Ovary (tissue), 9 donors: ENCODE measurements around the gene DSCAM. TPM values are rescaled to one million over a fixed set of nuclear protein-coding genes. Genes with fewer than 3 reads are reported as not detected.

Experiments used
- DNase-seq, 5 donors: peaks; one replicate each; pipeline ENCODE4 v3.0.0-alpha.2; 2019 to 2020
- H3K27ac ChIP-seq, 2 donors: fragments of 200-600 bp; one replicate each; pipeline versions ENCODE4 v1.5.1 to v1.8.0; 2019 to 2022
- H3K27me3 ChIP-seq: fragments of 200-600 bp; one replicate; pipeline ENCODE4 v1.8.0; 2022
- H3K36me3 ChIP-seq: fragments of 200-600 bp; sonication (generic); one replicate; pipeline ENCODE4 v1.5.1; 2019
- H3K4me1 ChIP-seq: one replicate; pipeline ENCODE4 v1.8.1; 2013; ENCODE audit warnings: mild to moderate bottlenecking, moderate library complexity; ENCODE audit not compliant: insufficient read depth
- H3K4me3 ChIP-seq: fragments of 200-600 bp; sonication (generic); one replicate; pipeline ENCODE4 v1.5.1; 2017
- H3K9me3 ChIP-seq, 2 donors: fragments of 200-600 bp in 1 of 2; sonication (generic) in 1 of 2; one replicate each; pipeline versions ENCODE4 v1.5.1 to v1.8.1; 2013 to 2019; ENCODE audit warnings: mild to moderate bottlenecking in 1 of 2, moderate library complexity in 1 of 2
- EP300 ChIP-seq: sonication (generic); formaldehyde crosslinking; IDR thresholded peaks from one replicate; pipeline ENCODE4 v1.6.1; 2017; ENCODE audit warnings: antibody characterized with exemption
- POLR2A ChIP-seq: fragments of 450-650 bp; IDR thresholded peaks from one replicate; pipeline ENCODE4 v1.6.1; 2017; ENCODE audit warnings: antibody characterized with exemption, mild to moderate bottlenecking, moderate library complexity
- WGBS, 3 donors: extraction: QIAGEN DNeasy Blood & Tissue Kit in 1 of 3; methylation state at CpG; one replicate each; pipeline versions ENCODE4 v1.1.5 to v1.1.7; 2013 to 2017; 5-methylcytosine and 5-hydroxymethylcytosine counted together
- intact Hi-C, 4 donors: fragments of 100-400 bp; cut with DNase I; formaldehyde crosslinking; loops; one replicate each; pipeline versions ENCODE4 v1.11.0 to v1.15.1; 2022 to 2023
- polyA plus RNA-seq, 2 donors: library from polyadenylated mRNA; stranded (reverse); fragments of 200-250 nt in 1 of 2; fragments of 350-450 nt in 1 of 2; fragmentation: Illumina TruSeq in 1 of 2; extraction: RNeasy Lipid Tissue Mini Kit (QIAGEN cat#74804) in 1 of 2; gene quantifications; one replicate each; pipeline ENCODE4 v1.2.3, GENCODE V29; 2013 to 2014
- total RNA-seq, 7 donors: library from RNA; depleted of rRNA in 2 of 7; stranded (reverse); fragments of >200 nt in 2 of 7; fragmentation: NEBNext Ultra II Directional in 3 of 7; extraction: Animal tissue kit (Norgen Biotek cat#: 25700) in 3 of 7; gene quantifications; one replicate each; pipeline versions ENCODE4 v1.1.0 to v1.2.4, GENCODE V29; 2016 to 2023
- TF ChIP-seq, protein P1 (sequence below), 3 donors: fragments of 450-650 bp in 2 of 3; fragments of 200-600 bp in 1 of 3; IDR thresholded peaks; one replicate each; pipeline versions ENCODE4 v1.5.1 to v1.8.0; 2016 to 2022; ENCODE audit warnings: antibody characterized with exemption in 3 of 3, mild to moderate bottlenecking in 1 of 3
- donor health status: DM: no; HTN: no; CAD: no; lungs with moderate emphysema.
- donor health status: DM: no; HTN: no; CAD: no.
- donor health status: Bipolar disorder and iron deficiency.
- donor health status: DM: yes; HTN: yes; CAD: no.
- donor health status: DM: no; HTN: no; CAD: no.
- donor health status: DM: yes; HTN: yes; CAD: no.

Gene DSCAM
- total and polyA plus RNA-seq, 9 donors = under 0.01 to 0.12 (median 0.04) TPM; not detected in 5

GRCh38 chr21:40335704-40336103, 511.3 kb downstream of the DSCAM start:
- intact Hi-C loops = no loop called here
- H3K27me3 ChIP-seq = no peaks in the 10 kb centered on the region
- TF ChIP-seq, protein P1, sequence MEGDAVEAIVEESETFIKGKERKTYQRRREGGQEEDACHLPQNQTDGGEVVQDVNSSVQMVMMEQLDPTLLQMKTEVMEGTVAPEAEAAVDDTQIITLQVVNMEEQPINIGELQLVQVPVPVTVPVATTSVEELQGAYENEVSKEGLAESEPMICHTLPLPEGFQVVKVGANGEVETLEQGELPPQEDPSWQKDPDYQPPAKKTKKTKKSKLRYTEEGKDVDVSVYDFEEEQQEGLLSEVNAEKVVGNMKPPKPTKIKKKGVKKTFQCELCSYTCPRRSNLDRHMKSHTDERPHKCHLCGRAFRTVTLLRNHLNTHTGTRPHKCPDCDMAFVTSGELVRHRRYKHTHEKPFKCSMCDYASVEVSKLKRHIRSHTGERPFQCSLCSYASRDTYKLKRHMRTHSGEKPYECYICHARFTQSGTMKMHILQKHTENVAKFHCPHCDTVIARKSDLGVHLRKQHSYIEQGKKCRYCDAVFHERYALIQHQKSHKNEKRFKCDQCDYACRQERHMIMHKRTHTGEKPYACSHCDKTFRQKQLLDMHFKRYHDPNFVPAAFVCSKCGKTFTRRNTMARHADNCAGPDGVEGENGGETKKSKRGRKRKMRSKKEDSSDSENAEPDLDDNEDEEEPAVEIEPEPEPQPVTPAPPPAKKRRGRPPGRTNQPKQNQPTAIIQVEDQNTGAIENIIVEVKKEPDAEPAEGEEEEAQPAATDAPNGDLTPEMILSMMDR (IDR thresholded peaks at IDR 0.05) = no peak
- no peak for TF ChIP-seq POLR2A
- no peak for TF ChIP-seq EP300
- no peak overlapping the region for H3K27ac ChIP-seq
- H3K4me3 ChIP-seq = no peak overlapping the region
- DNase-seq = no peak
- no peaks in the 10 kb centered on the region for H3K36me3 ChIP-seq
- no peaks in the 10 kb centered on the region for H3K4me1 ChIP-seq
- no peaks in the 10 kb centered on the region for H3K9me3 ChIP-seq
- WGBS, 3 donors = 22 to 51% (median 44%) methylated on average over 5 of the region's 5 CpGs

- intact Hi-C loops = no loop called here
- TF ChIP-seq, protein P1 (IDR thresholded peaks at IDR 0.05) = no peak
- TF ChIP-seq POLR2A (no peak), EP300 (no peak)
- no peaks in the 10 kb centered on the region for H3K36me3 ChIP-seq
- WGBS, 3 donors = 80 to 87% (median 83%) methylated on average over 6 of the region's 6 CpGs
- no peaks in the 10 kb centered on the region for H3K9me3 ChIP-seq
- no peak overlapping the region for H3K4me3 ChIP-seq
- H3K4me1 ChIP-seq = no peaks in the 10 kb centered on the region
- no peaks in the 10 kb centered on the region for H3K27me3 ChIP-seq
- no peak overlapping the region for H3K27ac ChIP-seq
- no peak for DNase-seq
Measured at GRCh38 chr21:40334159-40334558, 512.8 kb downstream of the DSCAM start.

DNA sequence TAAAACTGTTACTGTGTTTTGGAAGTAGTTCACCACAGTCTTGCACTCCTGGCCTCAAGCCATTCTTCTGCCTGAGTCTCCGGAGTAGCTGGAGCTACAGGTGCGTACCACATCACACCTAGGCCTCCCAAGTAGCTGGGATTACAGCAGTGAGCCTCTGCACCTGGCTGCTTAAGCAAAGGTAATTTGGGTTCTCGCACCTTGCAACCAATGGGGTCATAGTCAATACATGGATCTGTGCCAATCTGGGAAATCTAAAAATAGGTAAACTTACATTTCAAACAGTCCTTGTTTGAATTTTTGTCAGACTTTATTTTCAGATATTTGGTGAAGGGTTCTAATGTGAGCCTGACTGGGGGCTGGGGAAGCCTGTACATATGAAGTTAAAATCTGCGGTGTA, 513.2 kb downstream of the DSCAM start:
- TF ChIP-seq, protein P1 (IDR thresholded peaks at IDR 0.05) = no peak
- TF ChIP-seq EP300 (no peak), POLR2A (no peak)
- intact Hi-C loops = no loop called here
- no peak for DNase-seq
- H3K27ac ChIP-seq = no peak overlapping the region
- no peak overlapping the region for H3K4me3 ChIP-seq
- WGBS, 3 donors = 89 to 93% (median 92%) methylated on average over 4 of the region's 4 CpGs
- H3K4me1 ChIP-seq = no peaks in the 10 kb centered on the region
- H3K36me3 ChIP-seq = no peaks in the 10 kb centered on the region
- no peaks in the 10 kb centered on the region for H3K27me3 ChIP-seq
- H3K9me3 ChIP-seq = no peaks in the 10 kb centered on the region

GRCh38 chr21:40331804-40332203, 515.2 kb downstream of the DSCAM start:
- intact Hi-C loops = no loop called here
- no peaks in the 10 kb centered on the region for H3K36me3 ChIP-seq
- no peak overlapping the region for H3K4me3 ChIP-seq
- no peak overlapping the region for H3K27ac ChIP-seq
- no peak for DNase-seq
- no peaks in the 10 kb centered on the region for H3K9me3 ChIP-seq
- H3K4me1 ChIP-seq = no peaks in the 10 kb centered on the region
- TF ChIP-seq, protein P1 (IDR thresholded peaks at IDR 0.05) = no peak
- no peak for TF ChIP-seq POLR2A
- TF ChIP-seq EP300 = no peak
- WGBS, 3 donors = 88 to 96% (median 92%) methylated on average over 3 of the region's 3 CpGs
- H3K27me3 ChIP-seq = no peaks in the 10 kb centered on the region

DNA sequence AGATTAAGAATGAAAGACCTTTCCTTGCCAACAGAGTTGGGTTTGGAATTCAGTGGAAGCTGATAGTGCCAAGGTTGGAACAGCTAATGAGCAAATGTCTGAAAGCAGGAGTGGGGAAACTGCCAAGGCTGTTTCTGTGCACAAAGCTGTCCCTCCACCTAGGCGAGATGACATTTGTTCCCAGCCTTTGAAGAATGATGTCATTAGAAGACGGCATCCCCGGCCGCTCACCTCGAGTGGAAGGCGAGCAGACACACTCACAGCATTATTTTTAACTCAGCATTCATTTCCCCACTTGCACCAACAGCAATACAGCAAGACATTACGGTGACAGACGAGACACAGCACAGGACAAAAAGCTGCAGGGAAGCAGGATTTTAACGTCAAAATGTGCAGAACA, 515.8 kb downstream of the DSCAM start:
- Histone ChIP-seq H3K9me3 (no peaks in the 10 kb centered on the region), H3K27me3 (no peaks in the 10 kb centered on the region), H3K36me3 (no peaks in the 10 kb centered on the region), H3K4me3 (no peak overlapping the region), H3K4me1 (no peaks in the 10 kb centered on the region), H3K27ac (no peak overlapping the region)
- intact Hi-C loops = no loop called here
- 59 to 68% (median 59%) methylated on average over 9 of the region's 9 CpGs for WGBS, 3 donors
- TF ChIP-seq, protein P1 (IDR thresholded peaks at IDR 0.05) = no peak
- TF ChIP-seq EP300 (no peak), POLR2A (no peak)
- no peak for DNase-seq
